ENCODE measurements around the gene NINJ2.

DNA sequence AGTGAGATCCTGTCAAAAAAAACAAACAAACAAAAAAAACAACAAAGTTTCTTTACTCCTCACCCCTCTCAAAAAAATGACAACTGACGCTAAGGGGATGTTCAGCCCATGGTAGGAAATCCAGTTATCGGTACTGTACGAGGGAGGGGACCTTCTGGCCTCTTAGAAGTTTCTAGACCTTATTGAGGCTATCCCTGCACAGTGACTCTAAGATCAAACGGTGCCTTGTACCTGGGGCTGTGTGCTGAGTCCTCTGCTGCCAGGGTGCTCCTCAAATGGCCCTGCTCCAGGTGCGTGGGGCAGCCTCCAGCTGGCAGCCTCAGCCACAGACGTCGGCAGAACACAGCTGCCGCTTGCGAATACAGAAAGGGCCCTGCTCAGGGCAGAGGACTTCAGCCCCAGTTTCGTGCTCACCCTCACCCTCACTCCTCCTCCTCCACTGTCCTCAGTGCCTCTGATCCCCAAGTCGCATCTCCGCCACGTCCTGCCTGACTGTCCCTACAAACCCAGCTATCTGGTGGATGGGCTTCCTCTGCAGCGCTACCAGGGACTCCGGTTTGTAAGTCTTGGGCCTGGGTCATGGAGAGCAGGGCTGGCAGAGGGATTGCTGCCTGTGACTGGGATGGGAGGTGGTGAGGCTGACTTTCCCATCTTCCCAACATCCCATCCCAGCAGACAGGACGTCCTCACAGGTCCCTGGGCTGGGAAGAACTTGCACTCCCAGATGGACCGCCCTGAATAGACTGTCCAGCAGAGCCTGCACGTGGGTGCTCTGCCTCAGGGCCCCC, 112.6 kb downstream of the NINJ2 start:
- TF ChIP-seq, protein P1, sequence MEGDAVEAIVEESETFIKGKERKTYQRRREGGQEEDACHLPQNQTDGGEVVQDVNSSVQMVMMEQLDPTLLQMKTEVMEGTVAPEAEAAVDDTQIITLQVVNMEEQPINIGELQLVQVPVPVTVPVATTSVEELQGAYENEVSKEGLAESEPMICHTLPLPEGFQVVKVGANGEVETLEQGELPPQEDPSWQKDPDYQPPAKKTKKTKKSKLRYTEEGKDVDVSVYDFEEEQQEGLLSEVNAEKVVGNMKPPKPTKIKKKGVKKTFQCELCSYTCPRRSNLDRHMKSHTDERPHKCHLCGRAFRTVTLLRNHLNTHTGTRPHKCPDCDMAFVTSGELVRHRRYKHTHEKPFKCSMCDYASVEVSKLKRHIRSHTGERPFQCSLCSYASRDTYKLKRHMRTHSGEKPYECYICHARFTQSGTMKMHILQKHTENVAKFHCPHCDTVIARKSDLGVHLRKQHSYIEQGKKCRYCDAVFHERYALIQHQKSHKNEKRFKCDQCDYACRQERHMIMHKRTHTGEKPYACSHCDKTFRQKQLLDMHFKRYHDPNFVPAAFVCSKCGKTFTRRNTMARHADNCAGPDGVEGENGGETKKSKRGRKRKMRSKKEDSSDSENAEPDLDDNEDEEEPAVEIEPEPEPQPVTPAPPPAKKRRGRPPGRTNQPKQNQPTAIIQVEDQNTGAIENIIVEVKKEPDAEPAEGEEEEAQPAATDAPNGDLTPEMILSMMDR (IDR thresholded peaks at IDR 0.05), result no peak
- no peak for TF ChIP-seq POLR2A (IDR thresholded peaks at IDR 0.05)
